Keratinocyte (primary cell): Measurements from ENCODE around the gene CCN5. TPM values are rescaled to one million over a fixed set of nuclear protein-coding genes. Genes with fewer than 3 reads are reported as not detected.

Experiments
- DNase-seq: peaks from one replicate; pipeline ENCODE4 v3.0.0-alpha.2; 2011; ENCODE audit warnings: low read depth, missing footprints, low spot score
- FAIRE-seq: peaks from 2 replicates; lab custom pipeline; 2011; peaks lifted over from hg19 to GRCh38; lab: Jason Lieb, UNC
- H2AFZ ChIP-seq: 2 replicates; pipeline ENCODE4 v1.6.0; 2012; ENCODE audit warnings: low read length, control low read depth, inconsistent platforms; ENCODE audit not compliant: control insufficient read depth
- H3K27ac ChIP-seq: 2 replicates; pipeline ENCODE4 v1.5.1; 2011; ENCODE audit warnings: low read length; ENCODE audit not compliant: control insufficient read depth, insufficient read depth
- H3K27me3 ChIP-seq: 3 replicates; pipeline ENCODE4 v1.6.0; 2011; ENCODE audit warnings: low read length; ENCODE audit not compliant: control insufficient read depth, insufficient read depth; ENCODE audit errors: extremely low read depth
- H3K36me3 ChIP-seq, 2 experiments: 2 replicates in 1 of 2; 3 replicates in 1 of 2; pipeline ENCODE4 v1.5.1; 2011; ENCODE audit warnings: low read length in 2 of 2, mild to moderate bottlenecking in 1 of 2; ENCODE audit not compliant: control insufficient read depth in 2 of 2, insufficient read depth in 2 of 2; ENCODE audit errors: extremely low read depth in 1 of 2
- H3K4me1 ChIP-seq: 3 replicates; pipeline ENCODE4 v1.5.1; 2011; ENCODE audit warnings: low read length; ENCODE audit not compliant: control insufficient read depth, insufficient read depth; ENCODE audit errors: extremely low read depth
- H3K4me2 ChIP-seq: 3 replicates; pipeline ENCODE4 v1.6.0; 2011; ENCODE audit warnings: low read depth, low read length; ENCODE audit not compliant: control insufficient read depth, insufficient read depth; ENCODE audit errors: extremely low read depth
- H3K4me3 ChIP-seq, 3 experiments: fragments of 200-600 bp in 1 of 3; sonication (generic) in 1 of 3; 2 replicates in 2 of 3; 3 replicates in 1 of 3; pipeline ENCODE4 v1.5.1; 2011 to 2016; ENCODE audit warnings: low read length in 3 of 3, mild to moderate bottlenecking in 3 of 3, control low read depth in 2 of 3, inconsistent platforms in 1 of 3, low read depth in 1 of 3, mixed read lengths in 1 of 3, mixed run types in 1 of 3, moderate library complexity in 1 of 3; ENCODE audit not compliant: control insufficient read depth in 2 of 3, insufficient read depth in 2 of 3; ENCODE audit errors: extremely low read depth in 1 of 3
- H3K79me2 ChIP-seq: 2 replicates; pipeline ENCODE4 v1.6.0; 2012; ENCODE audit warnings: low read length; ENCODE audit not compliant: control insufficient read depth, insufficient read depth
- H3K9ac ChIP-seq: 3 replicates; pipeline ENCODE4 v1.6.0; 2011; ENCODE audit warnings: low read length; ENCODE audit not compliant: control insufficient read depth, insufficient read depth; ENCODE audit errors: extremely low read depth
- H3K9me1 ChIP-seq: 3 replicates; pipeline ENCODE4 v1.6.0; 2011; ENCODE audit warnings: low read length; ENCODE audit not compliant: control insufficient read depth, insufficient read depth; ENCODE audit errors: extremely low read depth
- H3K9me3 ChIP-seq: 2 replicates; pipeline ENCODE4 v1.5.1; 2012; ENCODE audit warnings: low read depth, low read length; ENCODE audit not compliant: control insufficient read depth
- H4K20me1 ChIP-seq: 3 replicates; pipeline ENCODE4 v1.6.0; 2011; ENCODE audit warnings: low read length; ENCODE audit not compliant: control insufficient read depth, insufficient read depth; ENCODE audit errors: extremely low read depth
- CTCF ChIP-seq, 3 experiments: IDR thresholded peaks in 1 of 3; conservative IDR thresholded peaks in 1 of 3; optimal IDR thresholded peaks in 1 of 3; 2 replicates in 2 of 3; 3 replicates in 1 of 3; pipeline versions ENCODE3 to v1.5.1; 2011; ENCODE audit warnings: low read length in 3 of 3, mild to moderate bottlenecking in 3 of 3, moderate library complexity in 2 of 3, control low read depth in 1 of 3, inconsistent platforms in 1 of 3; ENCODE audit not compliant: insufficient read depth in 2 of 3; ENCODE audit errors: extremely low read depth in 1 of 3
- EZH2 ChIP-seq: IDR thresholded peaks from one replicate; pipeline ENCODE4 v1.6.1; 2012; ENCODE audit warnings: inconsistent platforms, mild to moderate bottlenecking, low read length, moderate library complexity
- dilution Hi-C: fragments of 300-500 bp; cut with MboI; formaldehyde crosslinking; loops from one replicate; pipeline ENCODE4 v1.7.0; 2020; ENCODE audit warnings: low sequenced_read_pairs; ENCODE audit not compliant: extremely low pct_ligation_motif_present
- polyA plus RNA-seq, 5 experiments: library from polyadenylated mRNA; depleted of rRNA in 3 of 5; stranded (reverse) in 3 of 5; stranded (forward) in 1 of 5; unstranded in 1 of 5; fragments of >200 nt; gene quantifications; 1 replicate in 1 of 5; 2 replicates in 3 of 5; 3 replicates in 1 of 5; pipeline versions ENCODE4 v1.2.1 to v1.2.3, GENCODE V29; 2011 to 2012; ENCODE audit warnings: missing spikeins in 2 of 5, low read depth in 1 of 5, low replicate concordance in 1 of 5

The CCN5 gene
- polyA plus RNA-seq, 1 donor (not counting 4 experiments of a cell fraction or from before 2014, with no cell fraction given) = not detected

GRCh38 chr20:44771172-44771535 is 56.0 kb downstream of the CCN5 start:
- Histone ChIP-seq H3K9me1 (no peaks in the 10 kb centered on the region), H3K36me3 (no peaks in the 10 kb centered on the region), H3K27me3 (peaks cover 22% of the 10 kb centered on the region), H3K9me3 (no peaks in the 10 kb centered on the region), H3K4me2 (no peak overlapping the region), H3K9ac (no peak overlapping the region), H3K27ac (no peak overlapping the region), H3K4me1 (peaks cover 9% of the 10 kb centered on the region), H4K20me1 (no peaks in the 10 kb centered on the region), H3K79me2 (no peaks in the 10 kb centered on the region), H3K4me3 (no peak overlapping the region), H2AFZ (no peak overlapping the region)
- dilution Hi-C loops = loop anchor here (25.0 kb wide), 1 partner anchor 91 kb away; no protein-coding TSS in a partner anchor
- DNase-seq (no peak), FAIRE-seq (no peak)
- TF ChIP-seq CTCF (optimal IDR thresholded peaks at IDR 0.05 in 1 of 3, IDR thresholded peaks at IDR 0.05 in 1 of 3, conservative IDR thresholded peaks at IDR 0.05 in 1 of 3; ENCODE audit: extremely low read depth in 1 of 3, insufficient read depth in 2 of 3, low read length in 3 of 3) = no peak
- TF ChIP-seq EZH2 = no peak

- Histone ChIP-seq H3K4me1 (peaks cover 9% of the 10 kb centered on the region), H3K27ac (no peak overlapping the region), H3K9me3 (no peaks in the 10 kb centered on the region), H3K4me3 (no peak overlapping the region), H3K27me3 (peaks cover 22% of the 10 kb centered on the region), H3K79me2 (no peaks in the 10 kb centered on the region), H3K9me1 (no peaks in the 10 kb centered on the region), H4K20me1 (no peaks in the 10 kb centered on the region), H3K4me2 (no peak overlapping the region), H3K9ac (no peak overlapping the region), H2AFZ (no peak overlapping the region), H3K36me3 (no peaks in the 10 kb centered on the region)
- no peak for TF ChIP-seq CTCF (optimal IDR thresholded peaks at IDR 0.05 in 1 of 3, IDR thresholded peaks at IDR 0.05 in 1 of 3, conservative IDR thresholded peaks at IDR 0.05 in 1 of 3; ENCODE audit: extremely low read depth in 1 of 3, insufficient read depth in 2 of 3, low read length in 3 of 3)
- no peak for TF ChIP-seq EZH2
- FAIRE-seq = no peak
- dilution Hi-C loops = loop anchor here (25.0 kb wide), 1 partner anchor 90 kb away; no protein-coding TSS in a partner anchor
- DNase-seq = no peak
Observed at GRCh38 chr20:44772636-44773035, 57.5 kb downstream of the CCN5 start.
